SHP77 treated with DMSO at 0.1 percent for 48 hours (cell line): Measurements from ENCODE around the gene TBC1D21.

ENCODE experiments used
- DNase-seq: peaks from one replicate; lab custom pipeline; 2025; lab: John Stamatoyannopoulos, UW

TBC1D21 gene

GRCh38 chr15:73889053-73889761 is 15.8 kb downstream of the TBC1D21 start:
- no peak for DNase-seq

- no peak for DNase-seq
Measured at GRCh38 chr15:73889762-73890124, 16.4 kb downstream of the TBC1D21 start.

- no peak for DNase-seq
Measured at GRCh38 chr15:73891328-73892315, 18.3 kb downstream of the TBC1D21 start.

- DNase-seq: no peak
Measured at GRCh38 chr15:73892446-73893226, 19.3 kb downstream of the TBC1D21 start.

GRCh38 chr15:73894133-73894814 is 20.9 kb downstream of the TBC1D21 start:
- DNase-seq: no peak

GRCh38 chr15:73897441-73898261 is 24.3 kb downstream of the TBC1D21 start:
- DNase-seq: peak; percentile 2

GRCh38 chr15:73899197-73900094 is 26.1 kb downstream of the TBC1D21 start:
- DNase-seq: no peak

GRCh38 chr15:73900095-73900712 is 26.8 kb downstream of the TBC1D21 start:
- no peak for DNase-seq

- no peak for DNase-seq
Measured at GRCh38 chr15:73901126-73901810, 27.9 kb downstream of the TBC1D21 start.

GRCh38 chr15:73902121-73903020 is 29.0 kb downstream of the TBC1D21 start:
- DNase-seq: no peak

- DNase-seq: no peak
Measured at GRCh38 chr15:73904026-73904815, 30.9 kb downstream of the TBC1D21 start.

- no peak for DNase-seq
Measured at GRCh38 chr15:73905225-73905827, 32.0 kb downstream of the TBC1D21 start.

GRCh38 chr15:73906346-73907034 is 33.1 kb downstream of the TBC1D21 start:
- no peak for DNase-seq

- no peak for DNase-seq
Measured at GRCh38 chr15:73907035-73907408, 33.7 kb downstream of the TBC1D21 start.

- peak; percentile 20 for DNase-seq
Measured at GRCh38 chr15:73908030-73908821, 34.9 kb downstream of the TBC1D21 start.
